A549 (cell line): ENCODE data around the gene EXOC2. TPM values are rescaled to one million over a fixed set of nuclear protein-coding genes. Genes with fewer than 3 reads are reported as not detected.

Source experiments
- ATAC-seq, 2 experiments: fragments of 200-7000 bp in 1 of 2; fragments of >200 bp in 1 of 2; cut with Nextera tagmentation in 1 of 2; cut with Tn5 transposase in 1 of 2; 3 replicates each; pipeline versions ENCODE4 v1.8.0 to v1.9.1; 2018 to 2020; ENCODE audit warnings: mild to moderate bottlenecking in 1 of 2, moderate library complexity in 1 of 2
- CTCF ChIA-PET: fragments of 300-600 bp; sonication (Branson Sonifier 250); formaldehyde crosslinking; extraction: SDS; loops from one replicate; lab custom pipeline; 2021; ENCODE audit warnings: antibody characterized with exemption, inconsistent platforms; lab: Yijun Ruan, JAX
- POLR2A ChIA-PET: fragments of 350-600 bp; formaldehyde crosslinking; extraction: SDS; loops from one replicate; lab custom pipeline; 2021; ENCODE audit warnings: antibody characterized with exemption, inconsistent platforms; lab: Yijun Ruan, JAX
- DNase-seq, 2 experiments: peaks; one replicate each; pipeline versions ENCODE4 v3.0.0 to v3.0.0-alpha.2; 2011 to 2016; ENCODE audit warnings: low read depth in 1 of 2, low spot score in 1 of 2
- FAIRE-seq: peaks from 2 replicates; lab custom pipeline; 2011; peaks lifted over from hg19 to GRCh38; lab: Jason Lieb, UNC
- H3K27ac ChIP-seq, 2 experiments: fragments of >200 bp; sonication (Bioruptor Twin); formaldehyde crosslinking; 3 replicates each; pipeline ENCODE4 v1.5.1; 2016 to 2017
- H3K4me1 ChIP-seq: fragments of >200 bp; sonication (Bioruptor Twin); formaldehyde crosslinking; 3 replicates; pipeline ENCODE4 v1.6.1; 2016
- H3K4me2 ChIP-seq: fragments of >200 bp; sonication (Bioruptor Twin); formaldehyde crosslinking; 3 replicates; pipeline ENCODE4 v1.6.1; 2016
- H3K4me3 ChIP-seq: fragments of >200 bp; sonication (Bioruptor Twin); formaldehyde crosslinking; 3 replicates; pipeline ENCODE4 v1.5.1; 2016
- H3K9me3 ChIP-seq: fragments of >200 bp; sonication (Bioruptor Twin); formaldehyde crosslinking; 3 replicates; pipeline ENCODE4 v1.6.1; 2016
- BHLHE40 ChIP-seq: IDR thresholded peaks from 2 replicates; pipeline ENCODE4 v1.6.1; 2012; ENCODE audit warnings: low read depth, low read length, inconsistent platforms
- CBX2 ChIP-seq: fragments of 200-600 bp; sonication (generic); IDR thresholded peaks from 2 replicates; pipeline ENCODE4 v1.6.1; 2016; ENCODE audit warnings: low read depth, mild to moderate bottlenecking, borderline replicate concordance
- CEBPB ChIP-seq, 2 experiments: fragments of >200 bp in 1 of 2; sonication (Bioruptor Twin) in 1 of 2; formaldehyde crosslinking in 1 of 2; IDR thresholded peaks; 2 replicates each; pipeline ENCODE4 v1.6.1; 2012 to 2016
- CHD2 ChIP-seq: fragments of 150-350 bp; IDR thresholded peaks from 2 replicates; pipeline ENCODE4 v1.6.1; 2014; ENCODE audit warnings: low read length; ENCODE audit not compliant: partially characterized antibody
- CHD4 ChIP-seq: fragments of 200-600 bp; sonication (generic); IDR thresholded peaks from 2 replicates; pipeline ENCODE4 v1.6.1; 2016; ENCODE audit warnings: antibody characterized with exemption, mild to moderate bottlenecking, borderline replicate concordance
- EP300 ChIP-seq, 2 experiments: fragments of >200 bp; sonication (Bioruptor Twin); formaldehyde crosslinking; IDR thresholded peaks; 2 replicates in 1 of 2; 3 replicates in 1 of 2; pipeline ENCODE4 v1.6.1; 2016 to 2017
- ESRRA ChIP-seq: fragments of 150-350 bp; IDR thresholded peaks from 2 replicates; pipeline ENCODE4 v1.6.1; 2014; ENCODE audit warnings: mild to moderate bottlenecking, low read length, borderline replicate concordance
- FOXS1 ChIP-seq: fragments of 250-450 bp; sonication (Bioruptor Pico); IDR thresholded peaks from 2 replicates; pipeline ENCODE4 v1.5.0; 2020; ENCODE audit warnings: mild to moderate bottlenecking, moderate library complexity
- GATA3 ChIP-seq: IDR thresholded peaks from 2 replicates; pipeline ENCODE4 v1.6.1; 2012; ENCODE audit warnings: borderline replicate concordance
- HDAC2 ChIP-seq: fragments of 200-600 bp; sonication (generic); IDR thresholded peaks from 2 replicates; pipeline ENCODE4 v1.6.1; 2016
- HOXB13 ChIP-seq: fragments of 250-450 bp; sonication (Bioruptor Pico); IDR thresholded peaks from 2 replicates; pipeline ENCODE4 v1.5.0; 2020; ENCODE audit warnings: low read depth, mild to moderate bottlenecking, moderate library complexity
- JUNB ChIP-seq: fragments of >200 bp; sonication (Bioruptor Twin); formaldehyde crosslinking; IDR thresholded peaks from 2 replicates; pipeline ENCODE4 v1.6.1; 2016
- KDM1A ChIP-seq: fragments of 200-600 bp; sonication (generic); IDR thresholded peaks from 2 replicates; pipeline ENCODE4 v1.6.1; 2016; ENCODE audit warnings: low read depth, mild to moderate bottlenecking
- MYC ChIP-seq: IDR thresholded peaks from 2 replicates; pipeline ENCODE4 v1.6.1; 2012; ENCODE audit warnings: mild to moderate bottlenecking, inconsistent platforms, low read length, improper control_type of control experiment, borderline replicate concordance
- NFE2L2 ChIP-seq: fragments of 150-350 bp; conservative IDR thresholded peaks from 2 replicates; pipeline ENCODE4 v1.6.1; 2014; ENCODE audit warnings: low read length
- PHF8 ChIP-seq: fragments of 200-600 bp; sonication (generic); IDR thresholded peaks from 2 replicates; pipeline ENCODE4 v1.6.1; 2016; ENCODE audit warnings: low read depth, mild to moderate bottlenecking, antibody characterized with exemption, moderate library complexity, borderline replicate concordance
- POLR2A ChIP-seq: IDR thresholded peaks from 2 replicates; pipeline ENCODE4 v1.6.1; 2012; ENCODE audit warnings: mild to moderate bottlenecking, low read length
- POLR2AphosphoS2 ChIP-seq: conservative IDR thresholded peaks from 2 replicates; pipeline ENCODE4 v1.6.1; 2012; ENCODE audit warnings: low read length, improper control_type of control experiment, inconsistent platforms
- RAD21 ChIP-seq, 2 experiments: fragments of >200 bp in 1 of 2; sonication (Bioruptor Twin) in 1 of 2; formaldehyde crosslinking in 1 of 2; IDR thresholded peaks in 1 of 2; conservative IDR thresholded peaks in 1 of 2; 2 replicates in 1 of 2; 3 replicates in 1 of 2; pipeline ENCODE4 v1.6.1; 2012 to 2018; ENCODE audit warnings: inconsistent platforms in 1 of 2
- RCOR1 ChIP-seq: fragments of 150-350 bp; IDR thresholded peaks from 2 replicates; pipeline ENCODE4 v1.6.1; 2014; ENCODE audit warnings: antibody characterized with exemption, low read length, low read depth
- RNF2 ChIP-seq: fragments of 200-600 bp; sonication (generic); IDR thresholded peaks from 2 replicates; pipeline ENCODE4 v1.6.1; 2016; ENCODE audit warnings: low read depth, mild to moderate bottlenecking, antibody characterized with exemption, moderate library complexity, borderline replicate concordance
- SMC3 ChIP-seq: fragments of >200 bp; sonication (Bioruptor Twin); formaldehyde crosslinking; IDR thresholded peaks from 3 replicates; pipeline ENCODE4 v1.6.1; 2018; ENCODE audit warnings: inconsistent platforms
- TFCP2L1 ChIP-seq: fragments of 250-450 bp; sonication (Bioruptor Pico); IDR thresholded peaks from 2 replicates; pipeline ENCODE4 v1.5.0; 2021; ENCODE audit warnings: mild to moderate bottlenecking
- TP53 ChIP-seq: fragments of 250-450 bp; sonication (Bioruptor Pico); IDR thresholded peaks from 2 replicates; pipeline ENCODE4 v1.5.0; 2021; ENCODE audit warnings: mild to moderate bottlenecking, moderate library complexity
- ZFP36 ChIP-seq: fragments of 450-650 bp; IDR thresholded peaks from 2 replicates; pipeline ENCODE4 v1.6.1; 2014; ENCODE audit warnings: borderline replicate concordance; ENCODE audit not compliant: partially characterized antibody
- ZSCAN20 ChIP-seq: fragments of 250-450 bp; sonication (Bioruptor Pico); IDR thresholded peaks from 2 replicates; pipeline ENCODE4 v1.8.0; 2022; ENCODE audit warnings: mild to moderate bottlenecking, moderate library complexity
- WGBS: methylation state at CpG from one replicate; pipeline ENCODE4 v1.1.6; 2017; ENCODE audit errors: missing lambda C conversion rate; 5-methylcytosine and 5-hydroxymethylcytosine counted together
- polyA plus RNA-seq, 4 experiments: library from polyadenylated mRNA; depleted of rRNA in 3 of 4; stranded (reverse); fragments of >200 nt; fragmentation: RNase III in 1 of 4; extraction: RNeasy Plus Mini Kit Qiagen cat#74134 plus additional on column Dnase treatment in 1 of 4; gene quantifications; 2 replicates in 3 of 4; 3 replicates in 1 of 4; pipeline ENCODE4 v1.2.3, GENCODE V29; 2011 to 2017
- TF ChIP-seq, protein P1 (sequence below): fragments of 250-450 bp; sonication (Bioruptor Pico); IDR thresholded peaks from 2 replicates; pipeline ENCODE4 v1.5.0; 2020; ENCODE audit warnings: low read depth, mild to moderate bottlenecking, moderate library complexity
- TF ChIP-seq, protein P2 (sequence below): fragments of >200 bp; sonication (Bioruptor Twin); formaldehyde crosslinking; IDR thresholded peaks from 3 replicates; pipeline ENCODE4 v1.6.1; 2016
- TF ChIP-seq, protein P3 (sequence below): fragments of 150-350 bp; IDR thresholded peaks from 2 replicates; pipeline ENCODE4 v1.6.1; 2014; ENCODE audit warnings: low read depth, mild to moderate bottlenecking, low read length
- TF ChIP-seq, protein P4 (sequence below): fragments of 200-600 bp; sonication (generic); IDR thresholded peaks from 2 replicates; pipeline ENCODE4 v1.6.1; 2016; ENCODE audit warnings: antibody characterized with exemption, mild to moderate bottlenecking, moderate library complexity

EXOC2 gene
- polyA plus RNA-seq, 2 of the 4 experiments (the other 2 are of a cell fraction) = 13.3 to 22.9 TPM

DNA sequence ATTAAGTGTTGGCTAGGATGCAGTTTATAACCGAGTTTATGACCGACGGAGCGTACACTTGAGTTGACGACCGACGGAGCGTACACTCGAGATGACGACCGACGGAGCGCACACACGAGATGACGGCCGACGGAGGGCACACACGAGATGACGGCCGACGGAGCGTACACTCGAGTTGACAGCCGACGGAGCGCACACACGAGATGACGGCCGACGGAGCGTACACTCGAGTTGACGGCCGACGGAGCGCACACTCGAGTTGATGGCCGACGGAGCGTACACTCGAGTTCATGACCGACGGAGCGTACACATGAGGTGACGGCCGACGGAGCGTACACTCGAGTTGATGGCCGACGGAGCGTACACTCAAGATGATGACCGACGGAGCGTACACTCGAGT lies 155.8 kb downstream of the EXOC2 start:
- FAIRE-seq (no peak), ATAC-seq (no peak), DNase-seq (no peak)
- no peak overlapping the region for H3K27ac ChIP-seq
- peaks cover 6% of the 10 kb centered on the region; the same call in 2 of the 3 replicates for H3K9me3 ChIP-seq
- WGBS = 93% methylated on average over 56 of the region's 56 CpGs
- H3K4me1 ChIP-seq = no peaks in the 10 kb centered on the region
- CTCF ChIA-PET = no interaction called here
- TF ChIP-seq TP53 (CRISPR knock-in tag) (no peak), CHD4 (no peak), KDM1A (no peak), NFE2L2 (no peak)
- POLR2A ChIA-PET = no interaction called here
- H3K4me3 ChIP-seq = no peak overlapping the region
- no peak overlapping the region for H3K4me2 ChIP-seq

DNA sequence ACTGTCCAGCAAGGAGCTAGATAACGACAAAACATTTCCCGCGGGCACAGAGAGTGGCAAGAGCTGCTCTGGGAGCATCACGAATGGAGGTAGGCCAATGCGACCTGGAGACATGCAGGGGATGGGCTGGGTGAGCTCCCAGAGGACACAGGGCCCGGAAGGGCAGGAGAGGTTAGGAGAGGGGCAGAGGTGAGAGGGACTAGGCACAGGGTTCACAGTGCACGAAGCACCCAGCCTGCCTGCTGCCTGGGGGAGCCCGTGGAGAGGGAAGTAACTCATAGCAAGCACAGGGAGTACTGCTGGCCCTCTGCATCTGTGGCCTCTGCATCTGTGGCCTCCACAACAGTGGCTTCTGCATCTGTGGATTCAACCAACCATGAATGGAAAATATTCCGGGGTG lies 162.5 kb downstream of the EXOC2 start:
- Histone ChIP-seq H3K4me3 (no peak overlapping the region), H3K4me1 (no peaks in the 10 kb centered on the region), H3K9me3 (no peaks in the 10 kb centered on the region), H3K27ac (no peak overlapping the region), H3K4me2 (no peak overlapping the region)
- ChIA-PET CTCF (interaction anchor here (0.6 kb wide), 1 partner anchor 864 kb away, joined by 3 read pairs; no protein-coding TSS in a partner anchor), POLR2A (no interaction called here)
- 83% methylated on average over 9 of the region's 9 CpGs for WGBS
- DNase-seq = no peak
- ATAC-seq = no peak
- no peak for FAIRE-seq
- TF ChIP-seq SMC3 (no peak), TFCP2L1 (CRISPR knock-in tag) (no peak), POLR2AphosphoS2 (no peak), KDM1A (no peak), POLR2A (no peak), EP300 (IDR thresholded peaks at IDR 0.05) (no peak), CHD4 (no peak), CEBPB (IDR thresholded peaks at IDR 0.05) (no peak), CBX2 (no peak), NFE2L2 (no peak), RCOR1 (no peak), ESRRA (no peak), RAD21 (conservative IDR thresholded peaks at IDR 0.05 in 1 of 2, IDR thresholded peaks at IDR 0.05 in 1 of 2) (no peak), HOXB13 (CRISPR knock-in tag) (no peak), PHF8 (no peak), GATA3 (no peak), RNF2 (no peak)
- TF ChIP-seq, protein P1, sequence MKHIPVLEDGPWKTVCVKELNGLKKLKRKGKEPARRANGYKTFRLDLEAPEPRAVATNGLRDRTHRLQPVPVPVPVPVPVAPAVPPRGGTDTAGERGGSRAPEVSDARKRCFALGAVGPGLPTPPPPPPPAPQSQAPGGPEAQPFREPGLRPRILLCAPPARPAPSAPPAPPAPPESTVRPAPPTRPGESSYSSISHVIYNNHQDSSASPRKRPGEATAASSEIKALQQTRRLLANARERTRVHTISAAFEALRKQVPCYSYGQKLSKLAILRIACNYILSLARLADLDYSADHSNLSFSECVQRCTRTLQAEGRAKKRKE (CRISPR knock-in tag) = no peak

DNA sequence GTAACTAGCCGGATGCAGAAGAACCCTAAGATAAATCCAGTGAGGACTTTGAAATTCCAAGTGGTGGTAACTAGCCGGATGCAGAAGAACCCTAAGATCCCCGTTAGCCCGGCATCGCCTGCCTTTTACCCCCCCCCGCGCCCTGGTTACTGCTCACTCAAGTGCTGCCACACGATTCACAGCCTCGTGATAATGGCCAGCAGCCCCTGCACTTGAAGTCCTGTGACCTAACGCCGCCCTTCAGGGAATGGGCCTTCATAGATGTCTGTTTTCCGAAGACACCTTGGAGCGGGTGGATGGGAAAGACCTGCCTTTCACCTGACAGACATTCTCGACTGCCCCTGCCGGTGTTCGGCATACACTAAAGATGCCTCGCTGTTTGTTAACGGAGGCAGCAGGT lies 163.9 kb downstream of the EXOC2 start:
- no peak overlapping the region for H3K27ac ChIP-seq
- DNase-seq (no peak), ATAC-seq (no peak), FAIRE-seq (no peak)
- no peaks in the 10 kb centered on the region for H3K4me1 ChIP-seq
- ChIA-PET CTCF (no interaction called here), POLR2A (no interaction called here)
- 90% methylated on average over 12 of the region's 18 CpGs for WGBS
- H3K4me2 ChIP-seq = no peak overlapping the region
- no peaks in the 10 kb centered on the region for H3K9me3 ChIP-seq
- no peak overlapping the region for H3K4me3 ChIP-seq
- TF ChIP-seq ZSCAN20 (CRISPR knock-in tag) = no peak
- TF ChIP-seq, protein P2, sequence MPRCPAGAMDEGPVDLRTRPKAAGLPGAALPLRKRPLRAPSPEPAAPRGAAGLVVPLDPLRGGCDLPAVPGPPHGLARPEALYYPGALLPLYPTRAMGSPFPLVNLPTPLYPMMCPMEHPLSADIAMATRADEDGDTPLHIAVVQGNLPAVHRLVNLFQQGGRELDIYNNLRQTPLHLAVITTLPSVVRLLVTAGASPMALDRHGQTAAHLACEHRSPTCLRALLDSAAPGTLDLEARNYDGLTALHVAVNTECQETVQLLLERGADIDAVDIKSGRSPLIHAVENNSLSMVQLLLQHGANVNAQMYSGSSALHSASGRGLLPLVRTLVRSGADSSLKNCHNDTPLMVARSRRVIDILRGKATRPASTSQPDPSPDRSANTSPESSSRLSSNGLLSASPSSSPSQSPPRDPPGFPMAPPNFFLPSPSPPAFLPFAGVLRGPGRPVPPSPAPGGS = no peak
- no peak for TF ChIP-seq CHD2
- TF ChIP-seq, protein P3, sequence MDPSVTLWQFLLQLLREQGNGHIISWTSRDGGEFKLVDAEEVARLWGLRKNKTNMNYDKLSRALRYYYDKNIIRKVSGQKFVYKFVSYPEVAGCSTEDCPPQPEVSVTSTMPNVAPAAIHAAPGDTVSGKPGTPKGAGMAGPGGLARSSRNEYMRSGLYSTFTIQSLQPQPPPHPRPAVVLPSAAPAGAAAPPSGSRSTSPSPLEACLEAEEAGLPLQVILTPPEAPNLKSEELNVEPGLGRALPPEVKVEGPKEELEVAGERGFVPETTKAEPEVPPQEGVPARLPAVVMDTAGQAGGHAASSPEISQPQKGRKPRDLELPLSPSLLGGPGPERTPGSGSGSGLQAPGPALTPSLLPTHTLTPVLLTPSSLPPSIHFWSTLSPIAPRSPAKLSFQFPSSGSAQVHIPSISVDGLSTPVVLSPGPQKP = no peak
- TF ChIP-seq TP53 (CRISPR knock-in tag) = no peak
- TF ChIP-seq, protein P4, sequence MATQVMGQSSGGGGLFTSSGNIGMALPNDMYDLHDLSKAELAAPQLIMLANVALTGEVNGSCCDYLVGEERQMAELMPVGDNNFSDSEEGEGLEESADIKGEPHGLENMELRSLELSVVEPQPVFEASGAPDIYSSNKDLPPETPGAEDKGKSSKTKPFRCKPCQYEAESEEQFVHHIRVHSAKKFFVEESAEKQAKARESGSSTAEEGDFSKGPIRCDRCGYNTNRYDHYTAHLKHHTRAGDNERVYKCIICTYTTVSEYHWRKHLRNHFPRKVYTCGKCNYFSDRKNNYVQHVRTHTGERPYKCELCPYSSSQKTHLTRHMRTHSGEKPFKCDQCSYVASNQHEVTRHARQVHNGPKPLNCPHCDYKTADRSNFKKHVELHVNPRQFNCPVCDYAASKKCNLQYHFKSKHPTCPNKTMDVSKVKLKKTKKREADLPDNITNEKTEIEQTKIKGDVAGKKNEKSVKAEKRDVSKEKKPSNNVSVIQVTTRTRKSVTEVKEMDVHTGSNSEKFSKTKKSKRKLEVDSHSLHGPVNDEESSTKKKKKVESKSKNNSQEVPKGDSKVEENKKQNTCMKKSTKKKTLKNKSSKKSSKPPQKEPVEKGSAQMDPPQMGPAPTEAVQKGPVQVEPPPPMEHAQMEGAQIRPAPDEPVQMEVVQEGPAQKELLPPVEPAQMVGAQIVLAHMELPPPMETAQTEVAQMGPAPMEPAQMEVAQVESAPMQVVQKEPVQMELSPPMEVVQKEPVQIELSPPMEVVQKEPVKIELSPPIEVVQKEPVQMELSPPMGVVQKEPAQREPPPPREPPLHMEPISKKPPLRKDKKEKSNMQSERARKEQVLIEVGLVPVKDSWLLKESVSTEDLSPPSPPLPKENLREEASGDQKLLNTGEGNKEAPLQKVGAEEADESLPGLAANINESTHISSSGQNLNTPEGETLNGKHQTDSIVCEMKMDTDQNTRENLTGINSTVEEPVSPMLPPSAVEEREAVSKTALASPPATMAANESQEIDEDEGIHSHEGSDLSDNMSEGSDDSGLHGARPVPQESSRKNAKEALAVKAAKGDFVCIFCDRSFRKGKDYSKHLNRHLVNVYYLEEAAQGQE = no peak
- TF ChIP-seq BHLHE40 = no peak
- TF ChIP-seq FOXS1 (CRISPR knock-in tag) = no peak
- no peak for TF ChIP-seq POLR2A
- no peak for TF ChIP-seq ZFP36
- no peak for TF ChIP-seq TFCP2L1 (CRISPR knock-in tag)
- TF ChIP-seq MYC = no peak
- TF ChIP-seq JUNB = no peak
- TF ChIP-seq RCOR1 = no peak
- TF ChIP-seq HDAC2 = no peak
